ENCODE measurements around the gene KPNA1.
"Not testable (repeated sequence)": the region's sequence is repeated elsewhere in the genome, so short reads cannot be mapped to it uniquely, and the experiment has no call there.

The KPNA1 gene

DNA sequence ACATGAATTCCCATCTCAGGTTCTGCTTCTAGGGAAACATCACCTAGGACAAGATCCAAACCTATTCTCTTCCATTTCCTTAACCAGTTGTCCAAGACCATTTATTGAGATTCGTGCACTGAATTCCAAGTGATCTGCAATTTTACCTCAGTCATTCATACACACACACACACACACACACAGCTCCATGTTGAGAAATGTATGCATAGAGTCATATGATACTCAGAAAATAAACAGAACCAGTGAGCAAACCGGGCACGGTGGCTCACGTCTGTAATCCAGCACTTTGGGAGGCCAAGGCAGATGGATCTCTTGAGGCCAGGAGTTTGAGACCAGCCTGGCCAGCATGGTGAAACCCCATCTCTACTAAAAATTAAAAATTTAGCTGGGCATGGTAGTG lies 6.1 kb upstream of the KPNA1 start:
- DNase-seq (ENCODE audit: low read depth, low spot score): no peak

DNA sequence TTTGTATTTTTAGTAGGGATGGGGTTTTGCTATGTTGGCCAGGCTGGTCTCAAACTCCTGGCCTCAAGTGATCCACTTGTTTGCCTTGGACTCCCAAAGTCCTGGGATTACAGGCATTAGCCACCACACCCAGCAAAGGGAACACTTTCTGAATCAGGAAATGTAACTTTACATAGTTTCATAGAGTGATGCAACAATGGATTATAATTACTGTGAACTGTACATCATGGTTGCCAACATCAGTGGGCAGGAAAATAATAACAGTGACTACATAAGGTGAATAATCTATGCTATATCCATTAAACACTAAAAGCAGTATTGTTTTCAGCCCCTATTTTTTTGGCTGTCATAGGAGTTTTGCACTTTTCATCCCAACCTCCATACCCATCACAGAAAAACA lies 5.0 kb upstream of the KPNA1 start:
- no peak for DNase-seq (ENCODE audit: low read depth, low spot score)

DNA sequence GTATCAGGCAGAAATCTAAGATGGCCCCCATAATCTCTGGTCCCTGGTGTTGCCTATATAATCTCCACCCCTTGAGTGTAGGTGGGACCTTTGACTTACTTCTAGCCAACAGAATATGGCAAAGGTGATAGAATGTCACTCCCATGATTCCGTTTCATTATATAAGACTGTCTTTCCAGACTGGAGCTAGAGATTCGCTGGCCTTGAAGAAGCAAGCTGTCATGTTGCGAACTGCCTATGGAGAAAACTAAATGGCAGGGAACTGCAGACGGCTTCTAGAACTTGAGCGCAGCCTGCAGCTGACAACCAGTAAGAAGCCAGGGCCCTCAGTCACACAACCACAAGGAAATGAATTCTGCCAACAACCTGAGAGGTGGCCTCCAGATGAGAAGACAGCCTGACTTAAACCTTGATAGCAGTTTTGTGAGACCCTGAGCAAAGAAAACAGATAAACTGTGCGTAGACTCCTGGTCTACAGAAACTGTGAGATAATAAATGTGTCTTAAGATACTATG lies 2.2 kb upstream of the KPNA1 start:
- DNase-seq (ENCODE audit: low read depth, low spot score): no peak

DNA sequence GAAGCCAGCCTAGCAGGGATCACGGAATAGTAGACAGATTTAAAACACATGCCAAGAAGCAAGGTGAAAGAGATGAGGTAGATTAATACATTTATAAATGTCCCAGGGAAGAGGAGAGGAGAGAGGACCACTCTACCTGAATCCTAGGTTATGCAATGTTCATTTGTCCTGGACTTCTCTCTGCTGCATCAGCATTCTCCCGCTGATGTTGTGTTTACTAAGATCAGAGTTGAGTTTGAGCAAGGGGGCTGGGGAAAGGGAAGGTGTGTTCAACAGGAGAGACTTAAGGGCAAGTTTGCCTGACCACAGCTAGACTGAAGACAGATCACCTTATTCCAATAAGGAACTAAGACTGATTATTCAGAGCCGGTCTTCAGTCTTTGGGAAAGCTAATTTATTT lies 1.1 kb upstream of the KPNA1 start:
- no peak for DNase-seq (ENCODE audit: low read depth, low spot score)

DNA sequence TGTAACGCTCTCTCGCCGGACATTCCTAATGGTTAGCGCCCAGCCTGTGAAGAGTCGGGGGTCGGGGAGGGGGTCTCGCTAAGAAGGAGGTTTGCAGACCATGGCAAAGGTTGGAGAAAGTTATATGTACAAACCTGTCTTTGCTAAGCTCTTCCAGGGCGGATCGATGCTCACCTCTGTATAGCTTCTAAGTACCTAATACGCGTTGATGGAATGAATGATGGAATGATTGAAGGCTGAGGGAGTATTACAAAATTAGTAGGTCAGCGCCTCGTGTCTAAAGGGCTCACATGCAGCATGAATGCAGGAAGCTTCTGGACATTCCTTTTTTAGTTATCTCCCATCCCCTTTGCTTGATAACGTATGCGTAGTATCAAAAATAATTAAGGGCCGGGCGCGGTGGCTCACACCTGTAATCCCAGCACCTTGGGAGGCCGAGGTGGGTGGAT lies 305 bp upstream of the KPNA1 start:
- DNase-seq (ENCODE audit: low read depth, low spot score): no peak

DNA sequence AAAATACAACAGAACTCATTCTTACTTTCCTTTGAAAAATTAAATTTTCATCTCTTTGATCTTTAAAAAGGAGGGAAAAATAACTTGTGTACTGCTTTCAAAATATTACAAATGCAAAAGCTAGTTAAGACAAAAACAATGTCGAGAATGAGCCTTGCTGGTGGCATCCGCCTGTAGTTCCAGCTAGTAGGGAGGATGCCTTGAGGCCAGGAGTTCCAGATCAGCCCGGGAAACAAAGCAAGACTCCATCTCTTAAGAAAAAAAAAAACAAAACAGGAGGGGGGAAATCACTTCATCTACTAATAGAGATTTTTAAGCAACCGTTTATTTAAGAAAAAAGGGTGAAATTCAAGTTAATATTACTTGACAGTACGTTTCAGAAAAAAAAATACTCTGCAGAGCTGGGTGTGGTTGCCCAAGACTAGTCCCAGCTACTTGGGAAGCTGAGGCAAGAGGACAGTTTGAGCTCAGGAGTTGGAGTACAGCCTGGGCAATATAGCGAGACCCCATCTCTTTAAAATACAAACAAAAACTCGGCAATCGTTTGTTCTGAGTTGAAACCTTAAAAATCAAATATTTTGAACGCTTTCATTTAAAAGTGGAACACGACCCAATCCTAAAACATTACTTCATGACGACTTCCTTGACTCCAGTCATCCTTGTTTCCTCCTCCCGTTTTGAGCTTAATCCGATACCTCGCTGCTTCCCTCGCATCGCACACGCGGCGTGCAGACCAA lies 1.2 kb downstream of the KPNA1 start:
- DNase-seq (ENCODE audit: low read depth, low spot score): no peak

DNA sequence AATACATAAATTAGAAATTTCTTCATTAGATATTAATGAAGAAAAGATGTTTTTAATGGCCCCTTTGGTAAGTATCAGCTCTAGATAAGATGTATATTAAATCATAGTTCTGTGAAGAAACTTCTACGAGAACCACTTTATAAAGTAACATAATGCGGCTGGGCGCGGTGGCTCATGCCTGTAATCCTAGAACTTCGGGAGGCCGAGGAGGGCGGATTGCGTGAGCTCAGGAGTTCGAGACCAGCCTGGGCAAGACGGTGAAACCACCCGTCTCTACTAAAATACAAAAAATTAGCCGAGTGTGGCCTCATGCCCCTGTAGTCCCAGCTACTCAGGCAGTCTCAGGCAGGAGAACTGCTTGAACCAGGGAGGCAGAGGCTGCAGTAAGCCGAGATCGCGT lies 2.5 kb downstream of the KPNA1 start:
- no peak for DNase-seq (ENCODE audit: low read depth, low spot score)

DNA sequence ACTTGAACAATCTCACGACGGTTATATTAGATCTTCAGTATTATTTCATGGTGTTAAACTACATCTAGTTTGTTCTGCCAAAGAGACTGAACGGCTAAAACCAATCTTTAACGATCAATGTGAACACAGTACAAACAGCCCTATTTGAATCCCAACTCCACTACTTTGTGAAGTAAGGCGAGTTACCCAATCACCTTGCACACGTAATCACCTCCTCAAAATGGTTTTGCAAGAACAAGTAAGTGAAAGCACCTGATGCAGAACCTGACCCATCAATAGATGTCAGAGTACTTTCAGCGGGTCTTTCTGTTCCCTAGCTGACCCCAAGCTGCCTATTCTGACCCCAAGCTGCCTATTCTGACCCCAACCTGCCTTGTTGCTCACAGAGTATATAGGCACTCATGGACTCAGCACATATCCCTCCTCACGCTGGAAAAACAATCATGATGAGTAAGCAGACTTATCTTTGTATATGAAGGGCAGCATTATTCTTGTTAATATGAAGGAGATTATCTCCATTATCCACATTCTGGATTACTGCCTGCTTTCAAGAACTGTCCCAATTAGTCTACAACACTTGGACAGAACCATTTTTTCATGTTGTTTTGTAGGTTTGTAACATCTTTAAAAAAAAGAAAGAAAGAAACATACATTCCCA lies 3.7 kb downstream of the KPNA1 start:
- DNase-seq (ENCODE audit: low read depth, low spot score): no peak

DNA sequence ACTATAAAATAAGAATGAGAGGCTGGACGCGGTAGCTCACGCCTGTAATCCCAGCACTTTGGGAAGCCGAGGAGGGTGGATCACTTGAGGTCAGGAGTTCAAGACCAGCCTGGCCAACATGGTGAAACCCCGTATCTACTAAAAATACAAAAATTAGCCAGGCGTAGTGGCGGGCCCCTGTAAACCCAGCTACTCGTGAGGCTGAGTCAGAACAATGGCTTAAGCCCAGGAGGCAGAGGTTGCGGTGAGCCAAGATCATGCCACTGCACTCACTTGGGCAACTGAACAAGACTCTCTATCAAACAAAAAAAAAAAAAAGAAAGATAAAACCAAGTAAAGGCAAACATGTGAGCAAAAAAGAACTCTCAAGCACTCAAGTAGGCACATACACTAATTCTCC lies 5.8 kb downstream of the KPNA1 start:
- not testable (repeated sequence) for DNase-seq (ENCODE audit: low read depth, low spot score)

DNA sequence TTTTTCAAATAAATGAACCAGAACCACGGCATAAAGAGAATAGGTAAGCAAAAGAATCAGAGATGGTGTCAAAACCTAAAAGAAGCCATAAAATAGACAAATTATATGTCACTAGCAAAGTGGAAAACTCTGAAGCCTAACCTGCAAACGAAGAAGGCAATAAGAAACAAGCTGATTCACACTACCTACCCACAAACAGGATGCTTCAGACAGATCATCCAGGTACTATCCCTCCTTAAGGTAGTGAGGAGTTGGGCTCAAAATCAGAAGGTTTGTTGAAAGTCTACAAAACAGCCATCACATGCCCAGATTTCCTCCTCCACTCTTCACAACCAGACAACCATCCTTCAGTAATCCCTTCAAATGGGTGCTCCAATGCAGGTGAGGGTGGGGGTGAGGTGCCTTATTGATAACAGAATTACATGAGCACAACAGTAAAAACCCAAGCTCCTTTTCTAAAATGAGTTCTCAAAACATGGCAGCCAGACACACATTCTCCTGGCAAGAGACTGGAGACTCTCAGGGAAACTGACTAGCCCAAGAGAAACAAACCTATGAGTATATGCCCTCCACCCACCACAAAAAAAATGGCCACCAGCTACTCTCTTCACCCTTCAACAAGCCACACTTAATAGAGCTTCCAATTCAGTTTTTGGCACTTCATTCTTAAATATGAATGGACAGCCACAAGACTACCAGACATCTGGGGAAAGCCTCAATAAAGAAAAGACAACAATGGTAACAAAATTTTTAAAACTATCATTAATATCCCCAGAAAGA lies 6.4 kb downstream of the KPNA1 start:
- no peak for DNase-seq (ENCODE audit: low read depth, low spot score)

DNA sequence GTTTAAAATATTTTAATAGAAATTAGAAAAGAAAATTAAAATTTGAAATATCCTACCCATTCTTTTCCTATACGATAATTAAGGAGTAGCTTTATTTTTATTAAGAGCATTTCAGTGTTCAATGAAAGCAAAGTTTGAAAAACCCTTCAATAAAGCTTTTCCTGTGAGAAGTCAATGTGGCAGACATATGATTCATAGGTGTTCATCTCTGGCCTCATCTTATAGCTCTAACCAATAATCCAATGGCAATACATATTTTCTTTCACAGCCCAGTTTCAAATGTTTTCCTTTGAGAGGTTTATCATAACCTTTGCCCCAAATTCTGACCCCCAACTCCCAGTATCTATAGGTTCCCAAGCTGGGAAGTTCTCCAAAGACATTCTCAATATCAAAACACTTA lies 8.3 kb downstream of the KPNA1 start:
- no peak for DNase-seq (ENCODE audit: low read depth, low spot score)

DNA sequence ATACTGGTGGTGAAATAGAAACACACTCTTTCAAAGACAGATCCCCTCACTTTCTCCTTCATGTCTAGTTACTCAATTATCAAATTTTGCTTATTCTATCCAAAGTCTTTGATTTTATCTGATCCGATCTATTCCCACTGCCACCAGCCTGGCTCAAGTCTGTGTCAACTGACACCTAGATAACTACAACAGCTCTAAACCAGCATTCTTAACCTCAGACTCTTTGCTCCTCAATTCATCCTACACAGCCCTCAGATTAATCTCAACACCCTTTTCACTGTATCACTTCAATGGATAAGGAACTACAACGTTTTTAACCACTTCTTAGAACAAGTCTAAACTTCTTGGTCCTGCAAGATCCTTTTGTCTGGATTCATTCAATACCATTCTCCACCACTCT lies 9.1 kb downstream of the KPNA1 start:
- no peak for DNase-seq (ENCODE audit: low read depth, low spot score)

DNA sequence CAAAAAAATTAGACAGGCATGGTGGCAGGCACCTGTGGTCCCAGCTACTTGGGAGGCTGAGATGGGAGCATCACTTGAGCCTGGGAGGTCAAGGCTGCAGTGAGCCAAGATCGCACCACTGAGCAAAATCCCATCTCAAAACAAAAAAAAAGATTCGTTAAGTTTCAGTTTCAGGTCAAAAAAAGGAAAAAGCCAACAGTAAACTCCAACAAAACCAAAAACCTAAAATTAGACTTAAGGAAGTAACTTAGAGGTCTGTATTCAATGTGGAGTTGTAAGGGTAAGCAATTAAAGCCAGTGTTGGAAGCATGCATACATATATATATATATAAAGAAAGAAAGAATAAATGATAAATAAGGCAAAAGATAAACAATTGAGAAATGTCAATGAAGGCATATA lies 11.8 kb downstream of the KPNA1 start:
- no peak for DNase-seq (ENCODE audit: low read depth, low spot score)

DNA sequence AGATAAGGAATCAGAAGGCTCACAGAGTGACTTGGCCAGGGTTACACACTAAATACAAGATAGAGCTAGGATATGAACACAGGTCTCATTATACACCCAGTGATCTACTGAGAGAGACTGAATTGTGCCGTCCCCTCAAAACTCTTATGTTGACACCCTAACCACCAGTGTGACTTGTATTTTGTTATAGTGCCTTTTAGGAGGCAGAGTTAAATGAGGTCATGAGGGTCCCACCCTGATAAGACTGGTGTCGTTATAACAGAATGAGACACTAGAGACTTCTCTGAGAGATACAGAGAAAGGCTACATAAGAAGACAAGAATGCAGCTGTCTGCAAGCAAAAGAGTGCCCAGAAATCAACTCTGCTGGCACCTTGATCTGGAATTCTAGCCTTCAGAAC lies 12.6 kb downstream of the KPNA1 start:
- DNase-seq (ENCODE audit: low read depth, low spot score): no peak

DNA sequence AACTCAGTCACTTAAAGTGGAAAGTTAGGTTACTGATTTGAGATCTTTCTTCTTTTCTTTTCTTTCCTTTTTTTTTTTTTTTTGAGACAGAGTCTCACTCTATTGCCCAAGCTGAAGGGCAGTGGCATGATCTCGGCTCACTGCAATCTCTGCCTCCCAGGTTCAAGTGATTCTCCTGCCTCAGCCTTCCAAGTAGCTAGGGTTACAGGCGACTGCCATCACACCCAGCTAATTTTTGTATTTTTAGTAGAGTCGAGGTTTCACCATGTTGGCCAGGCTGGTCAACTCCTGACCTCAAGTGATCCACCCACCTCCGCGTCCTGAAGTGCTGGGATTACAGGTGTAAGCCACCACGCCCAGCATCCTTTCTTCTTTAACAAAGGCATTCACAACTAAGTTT lies 13.8 kb downstream of the KPNA1 start:
- not testable (repeated sequence) for DNase-seq (ENCODE audit: low read depth, low spot score)

DNA sequence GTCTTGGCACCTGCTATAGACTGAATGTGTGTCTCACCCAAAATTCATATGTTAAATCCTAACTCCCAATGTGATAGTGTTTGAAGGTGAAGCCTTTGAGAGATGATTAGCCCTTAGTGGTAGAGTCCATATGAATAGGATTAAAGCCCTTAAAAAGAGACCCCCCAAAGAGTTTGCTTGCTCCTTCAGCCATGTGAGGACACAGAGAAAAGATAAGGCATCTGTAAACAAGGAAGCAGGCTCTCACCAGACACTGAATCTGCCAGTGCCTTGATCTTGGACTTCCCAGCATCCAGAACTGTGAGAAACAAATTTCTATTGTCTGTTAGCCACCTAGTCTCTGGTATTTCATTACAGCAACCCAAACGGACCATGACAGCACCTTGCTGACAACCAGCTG lies 16.6 kb downstream of the KPNA1 start:
- DNase-seq (ENCODE audit: low read depth, low spot score): no peak

DNA sequence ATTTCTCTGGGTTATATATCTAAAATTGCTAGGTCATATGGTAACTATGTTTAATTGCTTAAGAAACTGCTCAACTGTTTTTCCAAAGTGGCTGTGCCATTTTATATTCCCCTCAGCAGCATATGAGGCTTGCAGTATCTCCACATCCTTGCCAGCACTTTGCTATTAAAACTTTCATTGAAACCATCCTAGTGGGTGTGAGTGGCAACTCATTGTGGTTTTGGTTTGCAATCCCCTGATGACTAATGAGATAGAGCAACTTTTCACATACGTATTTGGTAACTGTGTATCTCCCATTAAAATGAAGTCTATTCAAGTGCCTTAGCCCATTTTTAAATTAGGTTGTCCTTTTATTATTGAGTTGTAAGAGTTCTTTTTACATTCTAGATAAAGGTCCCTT lies 17.3 kb downstream of the KPNA1 start:
- DNase-seq (ENCODE audit: low read depth, low spot score): peak; percentile 9

DNA sequence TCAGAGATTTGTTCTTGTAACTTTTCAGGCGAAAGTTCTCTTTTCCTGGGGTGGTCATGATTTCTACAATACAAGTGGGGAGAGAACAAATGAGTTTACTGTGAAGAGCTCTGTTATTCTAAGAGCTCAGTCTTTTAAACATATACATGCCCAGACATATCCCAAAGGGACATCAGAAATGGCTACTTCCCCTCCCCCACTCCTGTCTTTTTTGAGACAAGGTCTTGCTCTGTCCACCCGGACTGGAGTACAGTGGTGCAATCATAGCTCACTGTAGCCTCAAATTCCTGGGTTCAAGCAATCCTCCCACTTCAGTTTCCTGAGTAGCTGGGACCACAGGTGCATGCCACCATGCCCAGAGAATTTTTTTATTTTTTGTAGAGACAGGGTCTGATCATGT lies 18.2 kb downstream of the KPNA1 start:
- no peak for DNase-seq (ENCODE audit: low read depth, low spot score)

DNA sequence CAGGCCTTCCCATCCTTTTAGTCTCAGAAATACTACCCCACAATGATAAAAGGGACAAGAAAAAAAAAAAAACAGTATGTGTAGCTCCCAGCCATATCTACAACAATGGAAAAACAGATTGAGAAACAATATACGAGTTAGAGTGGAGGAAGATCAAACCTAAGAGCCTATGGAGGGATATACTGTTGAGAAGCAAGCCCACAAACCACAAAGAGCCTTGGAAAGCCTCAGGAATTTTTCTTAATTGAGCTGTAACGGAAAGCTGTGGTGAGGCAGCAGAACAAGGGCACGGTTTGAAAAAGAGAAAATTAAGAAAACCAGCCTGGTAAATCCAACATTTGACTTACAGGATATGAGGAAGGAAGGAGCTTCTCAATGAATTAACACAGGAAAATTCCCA lies 21.4 kb downstream of the KPNA1 start:
- DNase-seq (ENCODE audit: low read depth, low spot score): no peak

DNA sequence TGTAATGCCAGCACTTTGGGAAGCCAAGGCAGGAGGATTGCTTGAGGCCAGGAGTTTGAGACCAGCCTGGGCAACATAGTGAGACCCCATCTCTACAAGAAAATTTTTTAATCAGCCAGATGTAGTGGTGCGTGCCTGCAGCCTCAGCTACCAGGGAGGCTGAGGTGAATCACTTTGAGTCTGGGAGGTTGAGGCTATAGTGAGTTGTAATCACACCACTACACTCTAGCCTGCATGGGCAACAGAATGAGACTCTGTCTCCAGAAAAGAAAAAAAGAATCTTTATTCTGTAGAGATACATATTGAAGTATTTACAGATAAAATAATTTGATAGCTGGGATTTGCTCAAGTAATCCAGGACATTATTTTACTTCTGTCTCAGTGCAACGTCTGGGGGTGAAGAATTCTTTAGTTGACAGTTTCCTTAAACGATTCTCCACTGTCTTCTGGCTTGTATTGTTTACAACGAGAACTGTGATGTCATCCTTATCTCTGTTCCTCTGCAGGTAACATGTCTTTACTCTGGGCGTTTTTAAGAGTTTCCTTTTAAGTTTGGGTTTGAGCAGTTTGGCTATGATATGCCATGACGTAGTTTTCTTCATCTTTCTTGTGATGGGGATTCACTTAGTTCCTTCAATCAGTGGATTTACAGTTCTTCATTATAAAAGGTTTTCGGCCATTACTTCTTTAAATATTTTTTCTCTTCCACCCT lies 26.3 kb downstream of the KPNA1 start:
- DNase-seq (ENCODE audit: low read depth, low spot score): no peak

DNA sequence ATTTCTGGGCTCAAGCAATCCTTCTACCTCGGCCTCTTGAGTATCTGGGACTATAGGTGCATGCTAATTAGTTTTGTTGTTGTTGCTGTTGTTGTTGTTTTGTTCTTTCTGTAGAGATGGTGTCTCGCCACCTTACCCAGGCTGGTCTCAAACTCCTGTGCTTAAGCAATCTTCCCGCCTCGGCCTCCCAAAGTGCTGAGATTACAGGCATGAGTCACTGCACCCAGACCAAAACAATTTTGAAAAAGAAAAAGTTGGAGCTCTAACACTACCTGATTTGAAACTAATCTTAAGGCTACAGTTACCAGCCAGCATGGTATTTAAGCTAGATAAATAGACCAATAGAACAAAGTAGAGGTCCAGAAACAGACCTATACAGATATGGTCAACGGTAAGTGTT lies 29.8 kb downstream of the KPNA1 start:
- DNase-seq (ENCODE audit: low read depth, low spot score): peak; percentile 3

DNA sequence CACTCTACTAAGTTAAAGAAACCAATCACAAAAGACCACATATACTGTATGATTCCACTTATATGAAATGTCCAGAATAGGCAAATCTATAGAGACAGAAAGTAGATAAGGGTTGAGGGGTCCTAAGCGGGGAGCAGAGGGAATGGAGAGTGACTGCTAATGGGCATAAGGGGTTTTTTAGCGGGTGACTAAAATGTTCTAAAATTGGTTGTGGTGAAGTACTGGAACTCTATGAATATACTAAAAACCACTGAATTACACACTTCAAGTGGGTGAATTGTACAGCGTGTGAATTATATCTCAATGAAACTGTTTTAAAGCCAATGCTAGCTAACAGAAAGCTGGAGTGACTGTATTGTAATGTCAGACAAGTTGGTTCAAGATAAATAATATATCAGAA lies 33.3 kb downstream of the KPNA1 start:
- DNase-seq (ENCODE audit: low read depth, low spot score): no peak

Measured in smooth muscle cell of the brain vasculature (primary cell).